ENCODE data around the gene GAREM2. TPM values are rescaled to one million over a fixed set of nuclear protein-coding genes. Genes with fewer than 3 reads are reported as not detected.

The GAREM2 gene
- total and polyA plus RNA-seq, 9 of the 15 experiments (the other 6 are each of a cell fraction or from before 2014, with no cell fraction given), result 1.7 to 12.4 (median 2.5) TPM

GRCh38 chr2:26139269-26140183, 33.4 kb upstream of the GAREM2 start (continued):
- TF ChIP-seq ZSCAN29 (IDR thresholded peaks at IDR 0.05) (no peak), FOS (IDR thresholded peaks at IDR 0.05; ENCODE audit: extremely low read depth, insufficient read length) (no peak), ZNF277 (CRISPR knock-in tag; IDR thresholded peaks at IDR 0.05; ENCODE audit: borderline replicate concordance) (no peak), TFE3 (CRISPR knock-in tag; IDR thresholded peaks at IDR 0.05) (no peak), HMGN3 (IDR thresholded peaks at IDR 0.05; ENCODE audit: borderline replicate concordance, extremely low read depth, insufficient read length, low read depth, low read length) (no peak), BRCA1 (IDR thresholded peaks at IDR 0.05) (no peak), BRCA1 (CRISPR knock-in tag; IDR thresholded peaks at IDR 0.05) (no peak), SRF (CRISPR knock-in tag; IDR thresholded peaks at IDR 0.05) (no peak), NFATC3 (IDR thresholded peaks at IDR 0.05) (no peak), ZC3H11A (IDR thresholded peaks at IDR 0.05; ENCODE audit: low read depth, low read length) (no peak), POLR2H (tag; IDR thresholded peaks at IDR 0.05; ENCODE audit: low read depth) (no peak), MAFF (IDR thresholded peaks at IDR 0.05; ENCODE audit: low read length) (no peak), RBM22 (IDR thresholded peaks at IDR 0.05; ENCODE audit: low read depth, low read length, poor library complexity, severe bottlenecking) (peak; percentile 71), TGIF2 (CRISPR knock-in tag; IDR thresholded peaks at IDR 0.05) (no peak), POLR2AphosphoS2 (IDR thresholded peaks at IDR 0.05; ENCODE audit: low read length) (peak; percentile 72; the same call in 1 of the 2 replicates), E2F6 (IDR thresholded peaks at IDR 0.05; ENCODE audit: borderline replicate concordance in 1 of 2, extremely low read depth in 1 of 2, insufficient read depth in 1 of 2, insufficient read length in 1 of 2, low read depth in 1 of 2, low read length in 1 of 2, poor library complexity in 1 of 2, severe bottlenecking in 1 of 2) (no peak), PTBP1 (IDR thresholded peaks at IDR 0.05; ENCODE audit: low read depth, low read length) (no peak), KLF13 (tag; IDR thresholded peaks at IDR 0.05; ENCODE audit: borderline replicate concordance, low read depth) (no peak), ZNF79 (CRISPR knock-in tag; IDR thresholded peaks at IDR 0.05; ENCODE audit: low read depth) (no peak), TAF9B (IDR thresholded peaks at IDR 0.05; ENCODE audit: partially characterized antibody) (no peak), RAD21 (CRISPR knock-in tag; conservative IDR thresholded peaks at IDR 0.05 in 1 of 2, IDR thresholded peaks at IDR 0.05 in 1 of 2) (no peak), PRMT5 (CRISPR knock-in tag; IDR thresholded peaks at IDR 0.05) (no peak), ZNF316 (IDR thresholded peaks at IDR 0.05) (no peak)
